Fibroblast of the aortic adventitia (primary cell): ENCODE measurements around the gene RARS2. TPM values are rescaled to one million over a fixed set of nuclear protein-coding genes. Genes with fewer than 3 reads are reported as not detected.
"Not testable (repeated sequence)": the region's sequence is repeated elsewhere in the genome, so short reads cannot be mapped to it uniquely, and the experiment has no call there.

Experiments
- DNase-seq: peaks from one replicate; pipeline ENCODE4 v3.0.0-alpha.2; 2010; ENCODE audit warnings: low read depth
- H3K4me3 ChIP-seq: 2 replicates; pipeline ENCODE4 v1.5.1; 2011; ENCODE audit warnings: low read depth, mild to moderate bottlenecking, control low read depth, low read length, moderate library complexity
- total RNA-seq: library from RNA; depleted of rRNA; stranded (reverse); fragments of >200 nt; gene quantifications from 2 replicates; pipeline ENCODE4 v1.2.3, GENCODE V29; 2012; ENCODE audit warnings: low replicate concordance
- TF ChIP-seq, protein P1 (sequence below): IDR thresholded peaks from 2 replicates; pipeline ENCODE4 v1.5.1; 2011; ENCODE audit warnings: mild to moderate bottlenecking, low read length, control low read depth, inconsistent platforms; ENCODE audit not compliant: insufficient read depth

Gene RARS2
- total RNA-seq, 1 donor, result 55.0 TPM

DNA sequence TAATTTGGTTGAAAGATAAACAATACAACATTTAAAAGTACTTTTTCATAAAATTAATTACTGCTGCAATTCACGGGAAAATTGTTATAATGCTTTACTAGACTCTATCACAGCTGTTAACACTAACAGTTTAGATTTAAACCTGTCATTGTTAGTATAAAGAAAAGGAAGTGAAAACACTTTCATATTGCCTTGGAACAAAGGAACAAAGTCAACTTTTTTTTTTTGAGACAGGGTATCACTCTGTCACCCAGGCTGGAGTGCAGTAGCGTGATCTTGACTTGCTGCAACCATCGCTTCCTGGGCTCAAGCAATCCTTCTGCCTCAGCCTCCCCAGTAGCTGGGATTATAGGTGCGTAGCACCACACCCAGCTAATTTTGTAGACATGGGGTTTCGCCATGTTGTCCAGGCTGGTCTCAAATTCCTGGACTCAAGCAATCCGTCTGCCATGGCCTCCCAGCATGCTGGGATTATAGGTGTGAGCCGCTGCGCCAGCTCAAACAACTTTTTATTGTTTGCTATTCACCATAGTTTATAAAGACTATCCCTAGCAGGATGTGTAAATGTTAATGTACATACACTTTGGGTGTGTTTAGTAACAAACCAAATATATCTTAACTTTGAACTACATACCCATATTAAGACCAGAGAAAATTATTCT, 94.9 kb downstream of the RARS2 start:
- DNase-seq, result no peak
- TF ChIP-seq, protein P1, sequence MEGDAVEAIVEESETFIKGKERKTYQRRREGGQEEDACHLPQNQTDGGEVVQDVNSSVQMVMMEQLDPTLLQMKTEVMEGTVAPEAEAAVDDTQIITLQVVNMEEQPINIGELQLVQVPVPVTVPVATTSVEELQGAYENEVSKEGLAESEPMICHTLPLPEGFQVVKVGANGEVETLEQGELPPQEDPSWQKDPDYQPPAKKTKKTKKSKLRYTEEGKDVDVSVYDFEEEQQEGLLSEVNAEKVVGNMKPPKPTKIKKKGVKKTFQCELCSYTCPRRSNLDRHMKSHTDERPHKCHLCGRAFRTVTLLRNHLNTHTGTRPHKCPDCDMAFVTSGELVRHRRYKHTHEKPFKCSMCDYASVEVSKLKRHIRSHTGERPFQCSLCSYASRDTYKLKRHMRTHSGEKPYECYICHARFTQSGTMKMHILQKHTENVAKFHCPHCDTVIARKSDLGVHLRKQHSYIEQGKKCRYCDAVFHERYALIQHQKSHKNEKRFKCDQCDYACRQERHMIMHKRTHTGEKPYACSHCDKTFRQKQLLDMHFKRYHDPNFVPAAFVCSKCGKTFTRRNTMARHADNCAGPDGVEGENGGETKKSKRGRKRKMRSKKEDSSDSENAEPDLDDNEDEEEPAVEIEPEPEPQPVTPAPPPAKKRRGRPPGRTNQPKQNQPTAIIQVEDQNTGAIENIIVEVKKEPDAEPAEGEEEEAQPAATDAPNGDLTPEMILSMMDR, result no peak
- H3K4me3 ChIP-seq, result no peak overlapping the region

DNA sequence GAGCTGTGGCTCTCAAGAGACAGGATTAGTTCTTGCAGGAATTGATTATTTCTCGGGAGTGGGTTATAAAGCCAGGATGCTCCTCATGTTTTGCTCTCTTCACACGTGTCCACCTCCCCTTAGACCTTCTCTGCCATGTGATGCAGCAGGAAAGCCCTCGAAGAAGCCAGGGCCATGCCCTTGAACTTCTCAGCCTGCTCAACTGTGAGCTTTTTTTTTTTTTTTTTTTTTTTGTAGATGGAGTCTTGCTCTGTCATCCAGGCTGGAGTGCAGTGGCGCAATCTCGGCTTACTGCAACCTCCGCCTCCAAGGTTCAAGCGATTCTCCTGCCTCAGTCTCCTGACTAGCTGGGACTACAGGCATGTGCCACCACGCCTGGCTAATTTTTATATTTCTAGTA, 100.5 kb downstream of the RARS2 start:
- not testable (repeated sequence) for H3K4me3 ChIP-seq, DNase-seq

DNA sequence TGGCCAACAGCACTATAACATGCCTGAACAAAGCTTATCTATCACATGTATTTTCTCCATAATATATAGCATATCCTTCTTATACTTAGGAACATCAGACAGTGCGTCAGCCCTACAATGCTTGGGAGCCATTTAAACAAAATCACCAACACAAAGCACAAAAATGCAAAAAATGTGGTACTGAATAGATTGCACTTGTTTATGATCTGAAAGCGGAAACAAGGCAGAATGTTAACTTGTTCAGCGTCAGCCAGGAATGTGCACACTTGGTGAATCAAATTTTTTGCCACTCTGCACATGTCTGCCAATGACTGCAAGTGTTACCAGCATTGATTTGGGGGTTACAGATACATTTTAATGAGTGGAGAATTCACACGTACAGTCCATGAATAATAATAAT, 102.2 kb downstream of the RARS2 start:
- TF ChIP-seq, protein P1, result no peak
- no peak for DNase-seq
- H3K4me3 ChIP-seq, result no peak overlapping the region

DNA sequence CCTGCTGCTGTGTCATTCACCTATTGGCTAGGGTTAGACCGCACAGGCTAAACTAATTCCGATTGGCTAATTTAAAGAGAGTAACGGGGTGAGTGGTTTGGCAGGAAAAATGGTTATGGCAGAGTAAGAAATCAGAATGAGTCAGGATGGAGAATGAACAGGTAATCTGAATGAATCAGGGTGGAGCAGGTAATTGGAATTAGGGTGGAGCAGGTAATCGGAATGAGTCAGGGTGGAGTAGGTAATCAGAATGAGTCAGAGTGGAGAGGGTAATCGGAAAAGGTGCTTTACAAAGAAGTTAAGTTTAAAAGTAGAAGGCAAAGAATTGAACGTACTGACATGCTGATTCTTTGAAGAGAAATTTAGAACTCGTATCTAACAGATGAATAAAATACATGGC, 105.3 kb downstream of the RARS2 start:
- DNase-seq, result no peak
- TF ChIP-seq, protein P1, result no peak
- no peak overlapping the region for H3K4me3 ChIP-seq

DNA sequence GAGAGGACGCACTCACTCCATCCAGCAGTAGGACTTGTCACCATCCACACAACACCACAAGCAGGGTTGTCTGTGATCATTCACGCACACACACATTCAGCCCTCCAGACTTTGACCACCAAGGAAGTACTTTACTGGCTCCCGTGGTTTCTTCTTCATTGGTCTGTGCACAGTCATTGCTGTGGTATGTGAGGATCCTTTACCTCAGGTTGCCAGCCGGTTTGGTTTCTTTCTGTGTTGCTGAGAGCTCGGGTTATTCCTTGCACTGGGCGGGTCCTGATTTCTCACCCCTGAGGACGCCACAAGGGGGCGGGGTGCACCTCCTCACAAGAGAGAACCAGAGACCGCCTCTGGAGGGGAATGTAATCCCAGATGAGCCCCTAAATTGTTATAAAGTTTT, 105.9 kb downstream of the RARS2 start:
- TF ChIP-seq, protein P1, result no peak
- DNase-seq, result no peak
- no peak overlapping the region for H3K4me3 ChIP-seq

DNA sequence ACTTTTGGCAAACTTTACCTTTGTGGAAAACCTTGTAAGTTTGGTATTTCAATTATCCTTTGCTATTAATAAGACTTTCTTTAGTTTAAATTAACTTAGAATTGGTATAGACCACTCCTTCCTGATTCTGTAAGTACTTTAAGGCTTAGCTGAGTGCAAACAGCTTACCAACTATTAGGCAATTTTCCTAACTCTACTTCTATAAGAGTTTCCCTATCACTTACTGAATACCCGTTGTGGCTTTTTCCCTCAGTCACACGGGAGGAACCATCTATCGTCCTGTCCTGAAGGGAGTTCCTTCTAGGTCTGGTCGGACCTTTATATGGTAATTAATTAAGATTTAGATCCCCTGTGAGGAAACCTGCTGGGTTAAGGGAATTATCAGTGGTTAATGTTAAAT, 107.4 kb downstream of the RARS2 start:
- no peak overlapping the region for H3K4me3 ChIP-seq
- TF ChIP-seq, protein P1, result no peak
- no peak for DNase-seq

DNA sequence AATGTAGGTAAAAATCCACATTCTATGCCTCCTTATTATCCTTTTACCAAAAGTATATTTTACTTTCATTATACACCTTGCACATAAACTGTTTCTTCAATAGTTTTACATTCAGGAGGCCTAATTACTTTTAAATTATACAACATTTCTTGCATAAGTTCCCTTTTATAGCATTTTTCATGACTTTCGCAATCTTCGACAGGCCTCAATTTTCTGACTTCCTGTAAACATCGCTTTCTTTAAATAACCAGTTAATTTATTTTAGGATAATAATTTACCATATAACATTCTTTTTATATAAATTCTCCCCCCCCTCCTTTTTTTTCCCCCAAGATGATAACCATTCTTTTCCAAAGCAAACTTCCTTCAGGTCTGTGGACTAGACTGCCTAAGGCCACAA, 107.9 kb downstream of the RARS2 start:
- TF ChIP-seq, protein P1, result no peak
- DNase-seq, result no peak
- no peak overlapping the region for H3K4me3 ChIP-seq
